Glutamatergic neuron (in vitro differentiated cells): ENCODE data around the gene MFAP2. TPM values are rescaled to one million over a fixed set of nuclear protein-coding genes. Genes with fewer than 3 reads are reported as not detected.
"Not testable (repeated sequence)": the region's sequence is repeated elsewhere in the genome, so short reads cannot be mapped to it uniquely, and the experiment has no call there.

Experiments used
- DNase-seq: peaks from one replicate; pipeline ENCODE4 v3.0.0; 2022
- H3K27ac Mint-ChIP-seq: one replicate; pipeline ENCODE4 v1.8.0; 2020; ENCODE audit warnings: mild to moderate bottlenecking, mixed read lengths, inconsistent platforms; ENCODE audit not compliant: unreplicated experiment
- H3K27me3 Mint-ChIP-seq: one replicate; pipeline ENCODE4 v1.8.0; 2020; ENCODE audit warnings: mild to moderate bottlenecking, moderate library complexity, mixed read lengths, inconsistent platforms; ENCODE audit not compliant: unreplicated experiment
- H3K36me3 Mint-ChIP-seq: one replicate; pipeline ENCODE4 v1.8.0; 2020; ENCODE audit warnings: mild to moderate bottlenecking, mixed read lengths, inconsistent platforms; ENCODE audit not compliant: unreplicated experiment
- H3K4me1 Mint-ChIP-seq: one replicate; pipeline ENCODE4 v1.8.0; 2020; ENCODE audit warnings: mild to moderate bottlenecking, low read depth, mixed read lengths, inconsistent platforms; ENCODE audit not compliant: unreplicated experiment
- H3K4me3 Mint-ChIP-seq: one replicate; pipeline ENCODE4 v1.8.0; 2020; ENCODE audit warnings: mild to moderate bottlenecking, mixed read lengths, inconsistent platforms; ENCODE audit not compliant: unreplicated experiment
- H3K9me3 Mint-ChIP-seq: one replicate; pipeline ENCODE4 v1.8.0; 2020; ENCODE audit warnings: mild to moderate bottlenecking, moderate library complexity, mixed read lengths, inconsistent platforms; ENCODE audit not compliant: unreplicated experiment
- total RNA-seq: library from RNA; stranded (reverse); fragmentation: NEBNext Ultra II Directional; extraction: Animal tissue kit (Norgen Biotek cat#: 25700); gene quantifications from one replicate; pipeline ENCODE4 v1.2.1, GENCODE V29; 2021; ENCODE audit not compliant: unreplicated experiment
- TF ChIP-seq, protein P1 (sequence below): fragments of 200-600 bp; sonication (generic); IDR thresholded peaks from one replicate; pipeline ENCODE4 v1.5.0; 2021; ENCODE audit not compliant: partially characterized antibody, unreplicated experiment

The MFAP2 gene
- total RNA-seq, 1 donor from 2014 or later: 2.1 TPM

DNA sequence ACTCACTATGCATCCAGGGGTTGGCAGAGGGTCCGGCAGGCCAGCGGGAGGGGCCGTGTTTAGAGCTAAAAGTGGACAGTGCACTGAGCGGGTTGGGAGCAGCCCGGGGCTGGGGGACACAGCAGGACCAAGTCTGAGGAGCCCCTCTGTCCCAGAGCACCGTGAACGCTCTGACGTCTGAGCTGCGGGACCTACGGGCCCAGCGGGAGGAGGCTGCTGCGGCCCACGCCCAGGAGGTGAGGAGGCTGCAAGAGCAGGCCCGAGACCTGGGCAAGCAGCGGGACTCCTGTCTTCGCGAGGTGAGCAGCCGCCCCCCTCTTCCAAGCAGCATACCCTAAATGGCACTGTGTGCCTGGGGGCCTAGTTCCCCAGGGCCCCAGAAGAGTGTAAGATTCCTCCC lies 25.8 kb downstream of the MFAP2 start:
- TF ChIP-seq, protein P1, sequence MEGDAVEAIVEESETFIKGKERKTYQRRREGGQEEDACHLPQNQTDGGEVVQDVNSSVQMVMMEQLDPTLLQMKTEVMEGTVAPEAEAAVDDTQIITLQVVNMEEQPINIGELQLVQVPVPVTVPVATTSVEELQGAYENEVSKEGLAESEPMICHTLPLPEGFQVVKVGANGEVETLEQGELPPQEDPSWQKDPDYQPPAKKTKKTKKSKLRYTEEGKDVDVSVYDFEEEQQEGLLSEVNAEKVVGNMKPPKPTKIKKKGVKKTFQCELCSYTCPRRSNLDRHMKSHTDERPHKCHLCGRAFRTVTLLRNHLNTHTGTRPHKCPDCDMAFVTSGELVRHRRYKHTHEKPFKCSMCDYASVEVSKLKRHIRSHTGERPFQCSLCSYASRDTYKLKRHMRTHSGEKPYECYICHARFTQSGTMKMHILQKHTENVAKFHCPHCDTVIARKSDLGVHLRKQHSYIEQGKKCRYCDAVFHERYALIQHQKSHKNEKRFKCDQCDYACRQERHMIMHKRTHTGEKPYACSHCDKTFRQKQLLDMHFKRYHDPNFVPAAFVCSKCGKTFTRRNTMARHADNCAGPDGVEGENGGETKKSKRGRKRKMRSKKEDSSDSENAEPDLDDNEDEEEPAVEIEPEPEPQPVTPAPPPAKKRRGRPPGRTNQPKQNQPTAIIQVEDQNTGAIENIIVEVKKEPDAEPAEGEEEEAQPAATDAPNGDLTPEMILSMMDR: no peak
- Mint-ChIP-seq H3K27me3 (peaks cover 2% of the 10 kb centered on the region), H3K4me1 (no peaks in the 10 kb centered on the region), H3K4me3 (no peak overlapping the region), H3K36me3 (no peaks in the 10 kb centered on the region), H3K9me3 (no peaks in the 10 kb centered on the region), H3K27ac (no peak overlapping the region)
- no peak for DNase-seq

DNA sequence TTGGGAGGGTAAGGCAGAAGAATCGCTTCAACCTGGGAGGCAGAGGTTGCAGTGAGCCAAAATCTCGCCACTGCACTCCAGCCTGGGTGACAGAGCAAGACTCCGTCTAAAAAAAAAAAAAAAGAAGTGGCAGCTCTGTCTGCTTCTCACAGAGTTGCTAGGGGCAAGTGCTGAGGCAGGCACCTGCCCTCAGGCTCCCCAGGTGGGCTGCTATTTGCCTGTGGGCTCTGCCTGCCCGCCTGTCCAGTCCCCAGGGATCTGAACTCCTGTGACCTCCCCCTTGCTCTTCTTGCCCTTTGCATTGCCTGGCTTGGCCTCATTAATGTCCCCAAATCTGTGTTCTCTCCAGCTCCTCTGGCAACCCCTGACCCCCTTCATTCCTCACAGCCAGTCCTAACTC lies 28.0 kb downstream of the MFAP2 start:
- not testable (repeated sequence) for H3K27ac Mint-ChIP-seq, H3K4me1 Mint-ChIP-seq, H3K36me3 Mint-ChIP-seq, DNase-seq, H3K27me3 Mint-ChIP-seq, H3K4me3 Mint-ChIP-seq, H3K9me3 Mint-ChIP-seq

DNA sequence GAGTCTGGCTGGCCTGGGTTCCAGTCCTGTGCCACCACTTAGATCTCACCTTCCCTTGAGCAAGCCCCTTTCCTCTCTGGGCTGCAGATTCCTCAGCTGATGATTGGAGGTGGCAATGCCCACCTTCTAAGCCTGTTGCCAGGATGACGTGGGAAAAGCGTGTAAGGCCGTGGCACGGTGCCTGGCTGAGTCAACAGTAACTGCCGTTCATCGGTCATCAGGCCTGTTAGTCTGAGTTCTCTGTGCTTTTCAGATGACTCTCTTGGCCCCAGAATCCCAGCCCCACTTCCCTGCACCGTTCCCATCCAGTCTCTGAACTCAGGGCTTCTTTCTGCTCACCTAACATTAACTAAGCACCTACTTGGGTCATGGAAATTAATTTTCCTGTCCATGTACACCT lies 31.4 kb downstream of the MFAP2 start:
- not testable (repeated sequence) for DNase-seq, H3K4me1 Mint-ChIP-seq, H3K4me3 Mint-ChIP-seq, H3K27me3 Mint-ChIP-seq, H3K36me3 Mint-ChIP-seq, H3K27ac Mint-ChIP-seq, H3K9me3 Mint-ChIP-seq

DNA sequence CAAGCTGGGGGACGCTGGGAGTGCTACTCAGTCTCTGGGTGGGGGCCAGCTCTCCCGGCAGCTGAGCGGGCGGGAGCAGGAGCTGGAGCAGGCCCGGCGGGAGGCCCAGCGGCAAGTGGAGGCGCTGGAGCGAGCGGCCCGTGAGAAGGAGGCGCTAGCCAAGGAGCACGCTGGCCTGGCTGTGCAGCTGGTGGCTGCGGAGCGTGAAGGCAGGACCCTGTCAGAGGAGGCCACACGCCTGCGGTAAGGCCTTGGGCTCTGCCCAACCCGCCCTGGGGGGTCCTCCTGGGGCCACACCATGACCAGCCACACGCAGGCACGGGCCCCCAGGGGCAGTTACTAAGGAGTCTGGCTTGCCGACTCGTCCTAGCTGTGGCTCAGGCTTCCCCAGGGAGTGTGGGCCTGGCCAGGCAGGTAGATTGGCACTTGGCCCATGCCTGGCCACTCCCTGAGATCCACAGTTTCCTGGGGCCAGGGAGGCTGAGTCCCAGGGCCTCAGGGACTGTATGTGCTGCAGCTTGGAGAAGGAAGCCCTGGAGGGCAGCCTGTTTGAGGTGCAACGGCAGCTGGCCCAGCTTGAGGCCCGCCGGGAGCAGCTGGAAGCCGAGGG lies 32.0 kb downstream of the MFAP2 start:
- not testable (repeated sequence) for H3K4me3 Mint-ChIP-seq, H3K9me3 Mint-ChIP-seq, H3K27me3 Mint-ChIP-seq, H3K36me3 Mint-ChIP-seq, DNase-seq, H3K27ac Mint-ChIP-seq, H3K4me1 Mint-ChIP-seq

DNA sequence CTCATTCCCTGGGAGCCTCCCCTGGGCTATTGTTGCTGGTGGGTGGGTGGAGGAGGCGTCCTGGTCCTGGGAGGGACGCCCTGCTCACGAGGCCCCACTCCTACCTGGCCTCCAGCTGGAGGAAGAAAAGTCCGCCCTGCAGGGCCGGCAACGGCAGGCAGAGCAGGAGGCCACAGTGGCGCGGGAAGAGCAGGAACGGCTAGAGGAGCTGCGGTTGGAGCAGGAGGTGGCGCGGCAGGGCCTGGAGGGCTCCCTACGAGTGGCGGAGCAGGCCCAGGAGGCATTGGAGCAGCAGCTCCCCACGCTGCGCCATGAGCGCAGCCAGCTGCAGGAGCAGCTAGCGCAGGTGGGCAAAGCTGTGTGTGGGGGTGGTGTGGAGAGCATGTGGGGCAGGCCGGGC lies 33.8 kb downstream of the MFAP2 start:
- H3K27me3 Mint-ChIP-seq: peaks cover 6% of the 10 kb centered on the region
- H3K9me3 Mint-ChIP-seq: no peaks in the 10 kb centered on the region
- H3K4me3 Mint-ChIP-seq: no peak overlapping the region
- no peaks in the 10 kb centered on the region for H3K36me3 Mint-ChIP-seq
- TF ChIP-seq, protein P1: no peak
- no peak overlapping the region for H3K27ac Mint-ChIP-seq
- no peaks in the 10 kb centered on the region for H3K4me1 Mint-ChIP-seq
- no peak for DNase-seq

DNA sequence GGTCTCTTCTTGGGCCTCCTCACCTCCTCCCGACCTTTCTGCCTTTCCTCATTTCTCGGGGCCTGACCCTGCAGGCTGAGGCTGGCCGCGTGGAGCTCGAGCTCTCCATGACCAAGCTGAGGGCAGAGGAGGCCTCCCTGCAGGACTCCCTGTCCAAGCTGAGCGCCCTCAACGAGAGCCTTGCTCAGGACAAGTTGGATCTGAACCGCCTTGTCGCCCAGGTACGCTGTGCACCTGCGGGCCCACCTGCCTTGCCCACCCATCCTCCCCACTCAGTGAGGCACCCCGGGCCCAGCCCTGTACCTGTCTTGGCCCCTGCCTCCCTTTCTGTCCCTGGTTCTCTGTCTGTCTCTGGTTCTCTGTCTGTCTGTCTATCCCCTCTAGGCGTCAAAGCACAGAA lies 34.2 kb downstream of the MFAP2 start:
- H3K36me3 Mint-ChIP-seq, H3K27me3 Mint-ChIP-seq, H3K27ac Mint-ChIP-seq, H3K4me3 Mint-ChIP-seq, H3K9me3 Mint-ChIP-seq, H3K4me1 Mint-ChIP-seq, DNase-seq: not testable (repeated sequence)

DNA sequence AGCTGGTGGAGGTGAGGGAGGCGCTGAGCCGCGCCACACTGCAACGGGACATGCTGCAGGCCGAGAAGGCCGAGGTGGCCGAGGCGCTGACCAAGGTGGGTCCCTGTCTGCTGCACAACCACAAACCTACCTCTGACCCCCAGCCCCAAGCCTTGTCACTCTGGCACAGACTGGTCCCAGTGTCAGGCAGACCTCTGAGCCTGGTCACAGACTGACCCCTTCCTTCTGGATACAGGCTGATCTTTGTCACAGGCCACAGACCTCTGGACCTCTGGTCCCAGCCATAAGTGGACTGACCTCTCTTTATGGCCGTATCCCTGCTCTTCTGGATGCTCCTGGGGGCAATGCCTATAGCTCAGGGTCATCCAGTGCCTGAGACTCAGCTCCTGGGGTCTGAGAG lies 34.9 kb downstream of the MFAP2 start:
- not testable (repeated sequence) for H3K27me3 Mint-ChIP-seq, H3K36me3 Mint-ChIP-seq, H3K4me1 Mint-ChIP-seq, DNase-seq, H3K4me3 Mint-ChIP-seq, H3K27ac Mint-ChIP-seq, H3K9me3 Mint-ChIP-seq
